Suprapubic skin (tissue), 4 donors: ENCODE results near the gene FAM171A1.

Experiments
- EP300 ChIP-seq: sonication (generic); formaldehyde crosslinking; IDR thresholded peaks from one replicate; pipeline ENCODE4 v1.6.1; 2017; ENCODE audit warnings: antibody characterized with exemption
- POLR2A ChIP-seq, 2 donors: fragments of 450-650 bp; IDR thresholded peaks; one replicate each; pipeline ENCODE4 v1.6.1; 2017; ENCODE audit warnings: antibody characterized with exemption in 2 of 2, mild to moderate bottlenecking in 2 of 2, moderate library complexity in 2 of 2
- POLR2AphosphoS5 ChIP-seq, 3 donors: sonication (generic); formaldehyde crosslinking; IDR thresholded peaks; one replicate each; pipeline ENCODE4 v1.6.1; 2017; ENCODE audit warnings: antibody characterized with exemption in 3 of 3
- TF ChIP-seq, protein P1 (sequence below), 2 donors: fragments of 200-600 bp in 1 of 2; fragments of 450-650 bp in 1 of 2; sonication (generic) in 1 of 2; IDR thresholded peaks; one replicate each; pipeline ENCODE4 v1.5.1; 2016 to 2019; ENCODE audit warnings: antibody characterized with exemption in 2 of 2, mild to moderate bottlenecking in 1 of 2, moderate library complexity in 1 of 2

DNA sequence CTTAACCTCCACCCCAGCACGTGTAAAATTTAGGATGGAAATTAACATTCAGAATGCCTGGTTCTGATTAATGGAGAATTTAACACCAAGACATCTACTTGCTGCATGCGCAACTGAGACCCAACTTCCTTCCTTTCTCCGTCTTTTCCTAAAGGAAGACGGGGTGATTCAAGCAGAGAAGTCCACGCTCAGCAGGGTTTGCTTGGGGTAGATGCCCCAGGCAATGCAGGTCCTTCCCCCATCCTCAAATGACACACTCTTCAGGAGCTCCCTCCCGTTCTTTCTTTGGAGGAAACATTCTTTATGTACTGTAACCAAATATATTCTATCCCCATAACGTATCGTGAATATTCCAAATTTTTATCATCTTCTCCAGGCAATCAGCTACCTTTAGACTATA, 47.0 kb downstream of the FAM171A1 start:
- TF ChIP-seq POLR2A (IDR thresholded peaks at IDR 0.05) (no peak), EP300 (no peak), POLR2AphosphoS5 (IDR thresholded peaks at IDR 0.05) (no peak)
- TF ChIP-seq, protein P1, sequence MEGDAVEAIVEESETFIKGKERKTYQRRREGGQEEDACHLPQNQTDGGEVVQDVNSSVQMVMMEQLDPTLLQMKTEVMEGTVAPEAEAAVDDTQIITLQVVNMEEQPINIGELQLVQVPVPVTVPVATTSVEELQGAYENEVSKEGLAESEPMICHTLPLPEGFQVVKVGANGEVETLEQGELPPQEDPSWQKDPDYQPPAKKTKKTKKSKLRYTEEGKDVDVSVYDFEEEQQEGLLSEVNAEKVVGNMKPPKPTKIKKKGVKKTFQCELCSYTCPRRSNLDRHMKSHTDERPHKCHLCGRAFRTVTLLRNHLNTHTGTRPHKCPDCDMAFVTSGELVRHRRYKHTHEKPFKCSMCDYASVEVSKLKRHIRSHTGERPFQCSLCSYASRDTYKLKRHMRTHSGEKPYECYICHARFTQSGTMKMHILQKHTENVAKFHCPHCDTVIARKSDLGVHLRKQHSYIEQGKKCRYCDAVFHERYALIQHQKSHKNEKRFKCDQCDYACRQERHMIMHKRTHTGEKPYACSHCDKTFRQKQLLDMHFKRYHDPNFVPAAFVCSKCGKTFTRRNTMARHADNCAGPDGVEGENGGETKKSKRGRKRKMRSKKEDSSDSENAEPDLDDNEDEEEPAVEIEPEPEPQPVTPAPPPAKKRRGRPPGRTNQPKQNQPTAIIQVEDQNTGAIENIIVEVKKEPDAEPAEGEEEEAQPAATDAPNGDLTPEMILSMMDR (IDR thresholded peaks at IDR 0.05) = no peak
